HG02885 (cell line): ENCODE data around the gene ADAM11.
"Not testable (repeated sequence)": the region's sequence is repeated elsewhere in the genome, so short reads cannot be mapped to it uniquely, and the experiment has no call there.

ENCODE experiments used
- ATAC-seq: cut with Tn5 transposase; IDR thresholded peaks from one replicate; pipeline ENCODE4 v1.9.1; 2021; ENCODE audit warnings: mild to moderate bottlenecking; ENCODE audit not compliant: unreplicated experiment, poor library complexity

Gene ADAM11

GRCh38 chr17:44793885-44794842, 35.4 kb downstream of the ADAM11 start:
- no peak for ATAC-seq

- ATAC-seq = no peak
Observed at GRCh38 chr17:44794851-44795413, 36.1 kb downstream of the ADAM11 start.

- ATAC-seq = no peak
Observed at GRCh38 chr17:44795421-44795820, 36.6 kb downstream of the ADAM11 start.

GRCh38 chr17:44795928-44796327, 37.1 kb downstream of the ADAM11 start:
- no peak for ATAC-seq

GRCh38 chr17:44796731-44797130, 37.9 kb downstream of the ADAM11 start:
- ATAC-seq = no peak

GRCh38 chr17:44797802-44798201, 39.0 kb downstream of the ADAM11 start:
- ATAC-seq = no peak

GRCh38 chr17:44798356-44798755, 39.6 kb downstream of the ADAM11 start:
- no peak for ATAC-seq

GRCh38 chr17:44801880-44802279, 43.1 kb downstream of the ADAM11 start:
- ATAC-seq = no peak

- no peak for ATAC-seq
Observed at GRCh38 chr17:44804302-44805089, 45.7 kb downstream of the ADAM11 start.

- ATAC-seq = no peak
Observed at GRCh38 chr17:44807093-44807816, 48.5 kb downstream of the ADAM11 start.

GRCh38 chr17:44807817-44808155, 49.0 kb downstream of the ADAM11 start:
- ATAC-seq = no peak

- no peak for ATAC-seq
Observed at GRCh38 chr17:44808156-44808555, 49.4 kb downstream of the ADAM11 start.

GRCh38 chr17:44808656-44809388, 50.0 kb downstream of the ADAM11 start:
- not testable (repeated sequence) for ATAC-seq

GRCh38 chr17:44812263-44812662, 53.5 kb downstream of the ADAM11 start:
- ATAC-seq = no peak

GRCh38 chr17:44818508-44818907, 59.7 kb downstream of the ADAM11 start:
- not testable (repeated sequence) for ATAC-seq

GRCh38 chr17:44820631-44821212, 61.9 kb downstream of the ADAM11 start:
- no peak for ATAC-seq

GRCh38 chr17:44825236-44825635, 66.4 kb downstream of the ADAM11 start:
- ATAC-seq = not testable (repeated sequence)

- no peak for ATAC-seq
Observed at GRCh38 chr17:44826123-44826790, 67.5 kb downstream of the ADAM11 start.

- ATAC-seq = no peak
Observed at GRCh38 chr17:44827863-44828262, 69.1 kb downstream of the ADAM11 start.
